Loucy (cell line): ENCODE data around the gene NOXO1.

Experiments
- H2AFZ ChIP-seq: fragments of 200-600 bp; sonication (generic); 2 replicates; pipeline ENCODE4 v1.6.0; 2016; ENCODE audit warnings: antibody characterized with exemption, mild to moderate bottlenecking, low read length, moderate library complexity
- H3F3A ChIP-seq: fragments of 200-600 bp; 2 replicates; pipeline ENCODE4 v1.6.0; 2016; ENCODE audit warnings: antibody characterized with exemption, low read depth, mild to moderate bottlenecking
- H3K27me3 ChIP-seq: fragments of 200-600 bp; sonication (generic); 2 replicates; pipeline ENCODE4 v1.6.1; 2014; ENCODE audit warnings: low read length, mild to moderate bottlenecking; ENCODE audit not compliant: insufficient read depth, poor library complexity, severe bottlenecking
- H3K36me3 ChIP-seq: fragments of 200-600 bp; sonication (generic); 2 replicates; pipeline ENCODE4 v1.6.1; 2016; ENCODE audit warnings: low read length; ENCODE audit not compliant: insufficient read depth
- H3K4me1 ChIP-seq: fragments of 200-600 bp; sonication (generic); 2 replicates; pipeline ENCODE4 v1.5.1; 2014; ENCODE audit warnings: low read length, mild to moderate bottlenecking; ENCODE audit not compliant: insufficient read depth, poor library complexity, severe bottlenecking
- H3K4me2 ChIP-seq: fragments of 200-600 bp; sonication (generic); 2 replicates; pipeline ENCODE4 v1.6.0; 2014; ENCODE audit warnings: antibody characterized with exemption, low read length, low read depth, mild to moderate bottlenecking; ENCODE audit not compliant: poor library complexity, severe bottlenecking
- H3K4me3 ChIP-seq: fragments of 200-600 bp; sonication (generic); 2 replicates; pipeline ENCODE4 v1.5.1; 2014; ENCODE audit warnings: low read length, mild to moderate bottlenecking, mixed read lengths; ENCODE audit not compliant: poor library complexity, severe bottlenecking
- H3K79me2 ChIP-seq: fragments of 200-600 bp; sonication (generic); 2 replicates; pipeline ENCODE4 v1.6.1; 2014; ENCODE audit warnings: low read length; ENCODE audit not compliant: insufficient read depth
- H3K9ac ChIP-seq: fragments of 200-600 bp; sonication (generic); 2 replicates; pipeline ENCODE4 v1.6.0; 2014; ENCODE audit warnings: mild to moderate bottlenecking, low read depth, low read length, moderate library complexity; ENCODE audit not compliant: poor library complexity, severe bottlenecking
- H3K9me2 ChIP-seq: fragments of 200-600 bp; sonication (generic); replicated peaks from 2 replicates; pipeline ENCODE4 v1.6.1; 2016; ENCODE audit warnings: low read depth, low read length, mixed read lengths
- H3K9me3 ChIP-seq: fragments of 200-600 bp; sonication (generic); 2 replicates; pipeline ENCODE4 v1.6.1; 2014; ENCODE audit warnings: mild to moderate bottlenecking, antibody characterized with exemption, low read length, low read depth; ENCODE audit not compliant: insufficient read depth
- H4K20me1 ChIP-seq: fragments of 200-600 bp; sonication (generic); 2 replicates; pipeline ENCODE4 v1.6.0; 2014; ENCODE audit warnings: antibody characterized with exemption, low read length, mild to moderate bottlenecking; ENCODE audit not compliant: insufficient read depth, poor library complexity, severe bottlenecking
- EZH2phosphoT487 ChIP-seq: fragments of 200-600 bp; IDR thresholded peaks from 2 replicates; pipeline ENCODE4 v1.6.1; 2018; ENCODE audit warnings: antibody characterized with exemption, mild to moderate bottlenecking, moderate library complexity, borderline replicate concordance
- TF ChIP-seq, protein P1 (sequence below): fragments of 200-600 bp; sonication (generic); conservative IDR thresholded peaks from 2 replicates; pipeline ENCODE4 v1.5.1; 2014; ENCODE audit warnings: mild to moderate bottlenecking, antibody characterized with exemption, low read length

The NOXO1 gene

DNA sequence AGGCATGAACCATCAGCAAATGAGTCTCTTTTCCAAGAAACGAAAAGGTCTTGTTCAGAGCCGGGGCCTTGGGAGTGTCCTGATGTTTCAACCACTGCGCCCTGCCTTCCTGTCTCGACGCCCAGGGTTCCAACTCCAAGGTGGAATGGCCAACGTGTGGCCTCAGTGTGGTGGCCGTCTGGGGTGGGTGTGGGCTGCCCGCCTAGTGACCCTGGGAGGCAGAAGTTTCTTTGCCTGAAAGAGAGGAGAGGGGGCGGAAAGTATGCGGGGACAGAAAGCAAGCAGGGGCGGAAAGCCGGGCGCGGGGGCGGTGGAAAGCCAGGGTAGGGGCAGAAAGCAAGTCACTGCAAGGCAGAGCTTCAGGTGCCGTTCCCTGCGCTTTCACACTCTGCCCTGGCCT is 42.4 kb downstream of the NOXO1 start:
- Histone ChIP-seq H3K36me3 (no peaks in the 10 kb centered on the region), H3K27me3 (no peaks in the 10 kb centered on the region), H3K9ac (no peak overlapping the region), H3K4me1 (peaks cover 5% of the 10 kb centered on the region), H3K4me3 (no peak overlapping the region), H3K79me2 (peaks cover 11% of the 10 kb centered on the region; the same call in 1 of the 2 replicates), H3K9me3 (no peaks in the 10 kb centered on the region), H4K20me1 (no peaks in the 10 kb centered on the region), H3K9me2 (no peaks in the 10 kb centered on the region), H2AFZ (no peak overlapping the region), H3F3A (no peaks in the 10 kb centered on the region), H3K4me2 (no peak overlapping the region)
- TF ChIP-seq, protein P1, sequence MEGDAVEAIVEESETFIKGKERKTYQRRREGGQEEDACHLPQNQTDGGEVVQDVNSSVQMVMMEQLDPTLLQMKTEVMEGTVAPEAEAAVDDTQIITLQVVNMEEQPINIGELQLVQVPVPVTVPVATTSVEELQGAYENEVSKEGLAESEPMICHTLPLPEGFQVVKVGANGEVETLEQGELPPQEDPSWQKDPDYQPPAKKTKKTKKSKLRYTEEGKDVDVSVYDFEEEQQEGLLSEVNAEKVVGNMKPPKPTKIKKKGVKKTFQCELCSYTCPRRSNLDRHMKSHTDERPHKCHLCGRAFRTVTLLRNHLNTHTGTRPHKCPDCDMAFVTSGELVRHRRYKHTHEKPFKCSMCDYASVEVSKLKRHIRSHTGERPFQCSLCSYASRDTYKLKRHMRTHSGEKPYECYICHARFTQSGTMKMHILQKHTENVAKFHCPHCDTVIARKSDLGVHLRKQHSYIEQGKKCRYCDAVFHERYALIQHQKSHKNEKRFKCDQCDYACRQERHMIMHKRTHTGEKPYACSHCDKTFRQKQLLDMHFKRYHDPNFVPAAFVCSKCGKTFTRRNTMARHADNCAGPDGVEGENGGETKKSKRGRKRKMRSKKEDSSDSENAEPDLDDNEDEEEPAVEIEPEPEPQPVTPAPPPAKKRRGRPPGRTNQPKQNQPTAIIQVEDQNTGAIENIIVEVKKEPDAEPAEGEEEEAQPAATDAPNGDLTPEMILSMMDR, result no peak
- TF ChIP-seq EZH2phosphoT487, result no peak

DNA sequence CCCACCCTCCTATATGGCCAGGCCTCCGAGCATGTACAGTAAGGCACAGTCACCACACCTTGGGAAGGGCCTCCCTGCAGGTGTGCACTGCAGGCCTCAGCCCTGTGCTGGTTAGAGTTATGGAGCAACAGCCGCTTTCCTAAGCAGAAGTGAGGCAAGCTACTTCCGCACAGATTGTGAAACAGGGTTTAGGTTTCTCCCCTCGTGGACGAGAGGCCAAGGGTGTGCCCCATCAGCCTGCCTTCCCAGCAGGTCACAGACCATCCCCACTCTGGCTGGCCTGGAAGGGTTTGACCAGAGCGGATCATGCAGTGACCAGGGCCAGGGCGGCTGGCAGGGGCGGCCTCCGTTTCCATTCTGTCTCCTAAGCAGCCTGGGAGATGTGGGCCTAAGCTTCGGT is 43.0 kb downstream of the NOXO1 start:
- Histone ChIP-seq H3K27me3 (no peaks in the 10 kb centered on the region), H3K9me3 (no peaks in the 10 kb centered on the region), H3K79me2 (peaks cover 11% of the 10 kb centered on the region; the same call in 1 of the 2 replicates), H3K36me3 (no peaks in the 10 kb centered on the region), H3K4me3 (no peak overlapping the region), H3K4me2 (no peak overlapping the region), H3F3A (no peaks in the 10 kb centered on the region), H3K9ac (no peak overlapping the region), H3K4me1 (peaks cover under 1% of the 10 kb centered on the region), H4K20me1 (no peaks in the 10 kb centered on the region), H2AFZ (no peak overlapping the region), H3K9me2 (no peaks in the 10 kb centered on the region)
- TF ChIP-seq EZH2phosphoT487, result no peak
- TF ChIP-seq, protein P1, result no peak

DNA sequence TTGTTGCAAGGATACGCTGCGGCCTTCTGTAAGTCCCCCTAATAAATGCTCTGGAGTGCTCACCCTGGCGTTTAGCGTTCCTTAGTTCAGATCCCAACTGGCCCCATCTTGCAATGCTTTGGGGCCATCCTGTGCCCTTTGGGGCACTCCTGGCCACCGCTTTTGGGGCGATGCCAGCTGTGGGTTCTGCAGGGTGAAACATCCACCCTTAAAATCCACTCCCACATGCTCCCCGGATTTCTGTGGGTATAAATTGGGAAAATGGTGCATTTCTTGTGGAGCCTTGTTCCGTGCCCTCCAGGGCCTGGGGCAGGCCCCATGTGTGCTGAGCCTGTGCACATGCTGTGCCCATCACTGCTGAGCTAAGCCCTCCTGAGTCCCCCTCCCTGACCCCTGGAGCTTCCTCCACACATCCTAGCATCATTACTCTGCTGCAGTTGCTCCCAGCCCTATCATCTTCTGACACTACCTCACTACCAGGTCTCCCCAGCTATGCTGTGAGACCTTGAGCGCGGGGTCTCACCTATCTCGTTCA is 44.3 kb downstream of the NOXO1 start:
- Histone ChIP-seq H3K4me1 (no peaks in the 10 kb centered on the region), H3K9me2 (no peaks in the 10 kb centered on the region), H3F3A (no peaks in the 10 kb centered on the region), H3K4me3 (no peak overlapping the region), H3K9ac (no peak overlapping the region), H3K79me2 (0 out of 2 replicates have a peak, but pooled peaks cover 2% of the 10 kb centered on the region), H4K20me1 (no peaks in the 10 kb centered on the region), H3K36me3 (no peaks in the 10 kb centered on the region), H3K27me3 (no peaks in the 10 kb centered on the region), H3K9me3 (no peaks in the 10 kb centered on the region), H3K4me2 (no peak overlapping the region), H2AFZ (no peak overlapping the region)
- no peak for TF ChIP-seq EZH2phosphoT487
- TF ChIP-seq, protein P1, result no peak
